Brain microvascular endothelial cell (primary cell): Measurements from ENCODE around the gene FRS3.

Experiments used
- DNase-seq: peaks from one replicate; pipeline ENCODE4 v3.0.0-alpha.2; 2020
- H3K27ac ChIP-seq: fragments of 250-450 bp; sonication (Bioruptor Pico); 2 replicates; pipeline ENCODE4 v1.5.1; 2020; ENCODE audit warnings: mild to moderate bottlenecking, moderate library complexity
- H3K27me3 ChIP-seq: fragments of 250-450 bp; sonication (Bioruptor Pico); replicated peaks from 2 replicates; pipeline ENCODE4 v1.5.1; 2020; ENCODE audit warnings: mild to moderate bottlenecking
- H3K36me3 ChIP-seq: fragments of 250-450 bp; sonication (Bioruptor Pico); replicated peaks from 2 replicates; pipeline ENCODE4 v1.5.1; 2020; ENCODE audit warnings: mild to moderate bottlenecking
- H3K4me3 ChIP-seq: 2 replicates; pipeline ENCODE4 v1.5.1; 2011; ENCODE audit warnings: low read depth, mild to moderate bottlenecking, control low read depth, low read length, moderate library complexity
- in situ Hi-C: cut with HindIII; loops from 2 replicates; pipeline ENCODE4 v1.10.0; 2017; ENCODE audit warnings: low sequenced_read_pairs, low pct_ligation_motif_present
- TF ChIP-seq, protein P1 (sequence below): IDR thresholded peaks from 2 replicates; pipeline ENCODE4 v1.5.1; 2011; ENCODE audit warnings: low read depth, mild to moderate bottlenecking, moderate library complexity, low read length, control low read depth, inconsistent platforms; ENCODE audit errors: missing control alignments

The FRS3 gene

GRCh38 chr6:41750374-41750773 is 29.3 kb downstream of the FRS3 start:
- Histone ChIP-seq H3K27ac (no peak overlapping the region), H3K4me3 (no peak overlapping the region), H3K27me3 (no peaks in the 10 kb centered on the region), H3K36me3 (no peaks in the 10 kb centered on the region)
- in situ Hi-C loops, result no loop called here
- TF ChIP-seq, protein P1, sequence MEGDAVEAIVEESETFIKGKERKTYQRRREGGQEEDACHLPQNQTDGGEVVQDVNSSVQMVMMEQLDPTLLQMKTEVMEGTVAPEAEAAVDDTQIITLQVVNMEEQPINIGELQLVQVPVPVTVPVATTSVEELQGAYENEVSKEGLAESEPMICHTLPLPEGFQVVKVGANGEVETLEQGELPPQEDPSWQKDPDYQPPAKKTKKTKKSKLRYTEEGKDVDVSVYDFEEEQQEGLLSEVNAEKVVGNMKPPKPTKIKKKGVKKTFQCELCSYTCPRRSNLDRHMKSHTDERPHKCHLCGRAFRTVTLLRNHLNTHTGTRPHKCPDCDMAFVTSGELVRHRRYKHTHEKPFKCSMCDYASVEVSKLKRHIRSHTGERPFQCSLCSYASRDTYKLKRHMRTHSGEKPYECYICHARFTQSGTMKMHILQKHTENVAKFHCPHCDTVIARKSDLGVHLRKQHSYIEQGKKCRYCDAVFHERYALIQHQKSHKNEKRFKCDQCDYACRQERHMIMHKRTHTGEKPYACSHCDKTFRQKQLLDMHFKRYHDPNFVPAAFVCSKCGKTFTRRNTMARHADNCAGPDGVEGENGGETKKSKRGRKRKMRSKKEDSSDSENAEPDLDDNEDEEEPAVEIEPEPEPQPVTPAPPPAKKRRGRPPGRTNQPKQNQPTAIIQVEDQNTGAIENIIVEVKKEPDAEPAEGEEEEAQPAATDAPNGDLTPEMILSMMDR, result no peak
- no peak for DNase-seq

- TF ChIP-seq, protein P1, result no peak
- in situ Hi-C loops, result no loop called here
- H3K27me3 ChIP-seq, result no peaks in the 10 kb centered on the region
- no peaks in the 10 kb centered on the region for H3K36me3 ChIP-seq
- no peak overlapping the region for H3K27ac ChIP-seq
- H3K4me3 ChIP-seq, result no peak overlapping the region
- DNase-seq, result no peak
These were observed 31.2 kb downstream of the FRS3 start for GRCh38 chr6:41748542-41748941.

- DNase-seq, result no peak
- TF ChIP-seq, protein P1, result no peak
- Histone ChIP-seq H3K36me3 (no peaks in the 10 kb centered on the region), H3K4me3 (no peak overlapping the region), H3K27ac (no peak overlapping the region), H3K27me3 (no peaks in the 10 kb centered on the region)
- in situ Hi-C loops, result no loop called here
These were observed 31.6 kb downstream of the FRS3 start for GRCh38 chr6:41748102-41748477.

- Histone ChIP-seq H3K27me3 (no peaks in the 10 kb centered on the region), H3K27ac (no peak within 1 kb of the TSS), H3K4me3 (no peak within 1 kb of the TSS), H3K36me3 (no peaks in the 10 kb centered on the region)
- in situ Hi-C loops, result no loop called here
- DNase-seq, result no peak
- TF ChIP-seq, protein P1, result no peak
These were observed 32.2 kb downstream of the FRS3 start, which contains the start of gene PGC for GRCh38 chr6:41747256-41748101. Gene PGC, minus strand, starts transcription at chr6:41747397. Its CDS starts 63 bp downstream, at chr6:41747334.

DNA sequence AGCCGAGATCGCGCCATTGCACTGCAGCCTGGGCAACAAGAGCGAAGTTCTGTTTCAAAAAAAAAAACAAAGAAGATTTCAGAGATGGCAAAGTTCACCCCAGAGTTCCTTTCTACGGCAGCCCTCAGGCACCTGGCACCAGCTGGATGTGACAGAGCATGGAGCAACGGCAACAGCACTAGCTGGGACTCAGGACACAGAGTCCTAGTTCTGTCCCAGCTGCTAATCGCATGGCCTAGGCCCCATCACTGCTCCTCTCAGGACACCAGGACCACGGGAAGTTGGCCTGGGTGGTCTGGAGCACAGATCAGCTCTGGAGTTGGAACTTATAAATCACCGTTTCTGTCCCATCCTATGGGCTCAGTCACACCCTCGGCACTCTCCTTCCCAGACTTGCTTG is 33.6 kb downstream of the FRS3 start:
- Histone ChIP-seq H3K4me3 (no peak overlapping the region), H3K27ac (no peak overlapping the region), H3K36me3 (no peaks in the 10 kb centered on the region), H3K27me3 (no peaks in the 10 kb centered on the region)
- DNase-seq, result no peak
- in situ Hi-C loops, result no loop called here
- TF ChIP-seq, protein P1, result no peak
